ENCODE results near the gene PAX8. TPM values are rescaled to one million over a fixed set of nuclear protein-coding genes. Genes with fewer than 3 reads are reported as not detected.

Gene PAX8
- total and polyA plus RNA-seq, 2 experiments from 2014 or later = 0.21 to 0.32 TPM

GRCh38 chr2:113212245-113213060, 66.3 kb downstream of the PAX8 start:
- Histone ChIP-seq H3K4me3 (no peak overlapping the region), H3K36me3 (ENCODE audit: insufficient read depth) (no peaks in the 10 kb centered on the region), H2AFZ (peak overlapping the region; percentile 69; the same call in 1 of the 2 replicates), H3K79me2 (replicated peaks; ENCODE audit: insufficient read depth) (no peaks in the 10 kb centered on the region), H3K9me2 (ENCODE audit: insufficient read depth) (no peaks in the 10 kb centered on the region), H3K27me3 (ENCODE audit: insufficient read depth) (no peaks in the 10 kb centered on the region), H4K20me1 (replicated peaks; ENCODE audit: insufficient read depth) (no peaks in the 10 kb centered on the region), H3K27ac (ENCODE audit: low read depth) (no peak overlapping the region), H3F3A (replicated peaks; ENCODE audit: low read depth) (no peaks in the 10 kb centered on the region), H3K4me1 (ENCODE audit: insufficient read depth) (peaks cover 12% of the 10 kb centered on the region; the same call in 1 of the 2 replicates), H3K4me2 (no peak overlapping the region)
- H3K27ac Mint-ChIP-seq = no peak overlapping the region
- no peak overlapping the region for H3K4me3 Mint-ChIP-seq
- peaks cover 8% of the 10 kb centered on the region for H3K27me3 Mint-ChIP-seq (ENCODE audit: insufficient read depth, low read depth, poor library complexity)
- TF ChIP-seq STAT1 (IDR thresholded peaks at IDR 0.05; ENCODE audit: unreplicated experiment) (no peak), NANOG (IDR thresholded peaks at IDR 0.05; ENCODE audit: borderline replicate concordance) (no peak), EZH2 (IDR thresholded peaks at IDR 0.05; ENCODE audit: low read depth, unreplicated experiment) (no peak), CREB1 (CRISPR knock-in tag; IDR thresholded peaks at IDR 0.05; ENCODE audit: low read depth) (no peak), ETS1 (IDR thresholded peaks at IDR 0.05) (no peak), CTCF (conservative IDR thresholded peaks at IDR 0.05; ENCODE audit: low read depth in 2 of 2) (no peak), REST (IDR thresholded peaks at IDR 0.05; ENCODE audit: unreplicated experiment) (no peak), JUNB (IDR thresholded peaks at IDR 0.05; ENCODE audit: unreplicated experiment) (no peak), ZNF331 (CRISPR knock-in tag; IDR thresholded peaks at IDR 0.05; ENCODE audit: low read depth) (no peak)
- TF ChIP-seq, protein P1, sequence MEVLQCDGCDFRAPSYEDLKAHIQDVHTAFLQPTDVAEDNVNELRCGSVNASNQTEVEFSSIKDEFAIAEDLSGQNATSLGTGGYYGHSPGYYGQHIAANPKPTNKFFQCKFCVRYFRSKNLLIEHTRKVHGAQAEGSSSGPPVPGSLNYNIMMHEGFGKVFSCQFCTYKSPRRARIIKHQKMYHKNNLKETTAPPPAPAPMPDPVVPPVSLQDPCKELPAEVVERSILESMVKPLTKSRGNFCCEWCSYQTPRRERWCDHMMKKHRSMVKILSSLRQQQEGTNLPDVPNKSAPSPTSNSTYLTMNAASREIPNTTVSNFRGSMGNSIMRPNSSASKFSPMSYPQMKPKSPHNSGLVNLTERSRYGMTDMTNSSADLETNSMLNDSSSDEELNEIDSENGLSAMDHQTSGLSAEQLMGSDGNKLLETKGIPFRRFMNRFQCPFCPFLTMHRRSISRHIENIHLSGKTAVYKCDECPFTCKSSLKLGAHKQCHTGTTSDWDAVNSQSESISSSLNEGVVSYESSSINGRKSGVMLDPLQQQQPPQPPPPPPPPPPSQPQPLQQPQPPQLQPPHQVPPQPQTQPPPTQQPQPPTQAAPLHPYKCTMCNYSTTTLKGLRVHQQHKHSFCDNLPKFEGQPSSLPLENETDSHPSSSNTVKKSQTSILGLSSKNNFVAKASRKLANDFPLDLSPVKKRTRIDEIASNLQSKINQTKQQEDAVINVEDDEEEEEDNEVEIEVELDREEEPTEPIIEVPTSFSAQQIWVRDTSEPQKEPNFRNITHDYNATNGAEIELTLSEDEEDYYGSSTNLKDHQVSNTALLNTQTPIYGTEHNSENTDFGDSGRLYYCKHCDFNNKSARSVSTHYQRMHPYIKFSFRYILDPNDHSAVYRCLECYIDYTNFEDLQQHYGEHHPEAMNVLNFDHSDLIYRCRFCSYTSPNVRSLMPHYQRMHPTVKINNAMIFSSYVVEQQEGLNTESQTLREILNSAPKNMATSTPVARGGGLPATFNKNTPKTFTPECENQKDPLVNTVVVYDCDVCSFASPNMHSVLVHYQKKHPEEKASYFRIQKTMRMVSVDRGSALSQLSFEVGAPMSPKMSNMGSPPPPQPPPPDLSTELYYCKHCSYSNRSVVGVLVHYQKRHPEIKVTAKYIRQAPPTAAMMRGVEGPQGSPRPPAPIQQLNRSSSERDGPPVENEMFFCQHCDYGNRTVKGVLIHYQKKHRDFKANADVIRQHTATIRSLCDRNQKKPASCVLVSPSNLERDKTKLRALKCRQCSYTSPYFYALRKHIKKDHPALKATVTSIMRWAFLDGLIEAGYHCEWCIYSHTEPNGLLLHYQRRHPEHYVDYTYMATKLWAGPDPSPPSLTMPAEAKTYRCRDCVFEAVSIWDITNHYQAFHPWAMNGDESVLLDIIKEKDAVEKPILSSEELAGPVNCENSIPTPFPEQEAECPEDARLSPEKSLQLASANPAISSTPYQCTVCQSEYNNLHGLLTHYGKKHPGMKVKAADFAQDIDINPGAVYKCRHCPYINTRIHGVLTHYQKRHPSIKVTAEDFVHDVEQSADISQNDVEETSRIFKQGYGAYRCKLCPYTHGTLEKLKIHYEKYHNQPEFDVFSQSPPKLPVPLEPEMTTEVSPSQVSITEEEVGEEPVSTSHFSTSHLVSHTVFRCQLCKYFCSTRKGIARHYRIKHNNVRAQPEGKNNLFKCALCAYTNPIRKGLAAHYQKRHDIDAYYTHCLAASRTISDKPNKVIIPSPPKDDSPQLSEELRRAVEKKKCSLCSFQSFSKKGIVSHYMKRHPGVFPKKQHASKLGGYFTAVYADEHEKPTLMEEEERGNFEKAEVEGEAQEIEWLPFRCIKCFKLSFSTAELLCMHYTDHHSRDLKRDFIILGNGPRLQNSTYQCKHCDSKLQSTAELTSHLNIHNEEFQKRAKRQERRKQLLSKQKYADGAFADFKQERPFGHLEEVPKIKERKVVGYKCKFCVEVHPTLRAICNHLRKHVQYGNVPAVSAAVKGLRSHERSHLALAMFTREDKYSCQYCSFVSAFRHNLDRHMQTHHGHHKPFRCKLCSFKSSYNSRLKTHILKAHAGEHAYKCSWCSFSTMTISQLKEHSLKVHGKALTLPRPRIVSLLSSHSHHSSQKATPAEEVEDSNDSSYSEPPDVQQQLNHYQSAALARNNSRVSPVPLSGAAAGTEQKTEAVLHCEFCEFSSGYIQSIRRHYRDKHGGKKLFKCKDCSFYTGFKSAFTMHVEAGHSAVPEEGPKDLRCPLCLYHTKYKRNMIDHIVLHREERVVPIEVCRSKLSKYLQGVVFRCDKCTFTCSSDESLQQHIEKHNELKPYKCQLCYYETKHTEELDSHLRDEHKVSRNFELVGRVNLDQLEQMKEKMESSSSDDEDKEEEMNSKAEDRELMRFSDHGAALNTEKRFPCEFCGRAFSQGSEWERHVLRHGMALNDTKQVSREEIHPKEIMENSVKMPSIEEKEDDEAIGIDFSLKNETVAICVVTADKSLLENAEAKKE (CRISPR knock-in tag; IDR thresholded peaks at IDR 0.05) = no peak
- DNase-seq (ENCODE audit: low spot score) (no peak), ATAC-seq (peak; percentile 59)
- no peaks in the 10 kb centered on the region for H3K36me3 Mint-ChIP-seq (ENCODE audit: low read depth)
- H3K4me1 Mint-ChIP-seq = peaks cover 29% of the 10 kb centered on the region
- no peaks in the 10 kb centered on the region; the same call in 2 of the 3 replicates for H3K9me3 Mint-ChIP-seq

All from GM23338 (cell line).